ENCODE data around the gene ABCF2. TPM values are rescaled to one million over a fixed set of nuclear protein-coding genes. Genes with fewer than 3 reads are reported as not detected.

The ABCF2 gene
- total and polyA plus RNA-seq, 10 donors, result 9.2 to 30.0 (median 27.0) TPM

DNA sequence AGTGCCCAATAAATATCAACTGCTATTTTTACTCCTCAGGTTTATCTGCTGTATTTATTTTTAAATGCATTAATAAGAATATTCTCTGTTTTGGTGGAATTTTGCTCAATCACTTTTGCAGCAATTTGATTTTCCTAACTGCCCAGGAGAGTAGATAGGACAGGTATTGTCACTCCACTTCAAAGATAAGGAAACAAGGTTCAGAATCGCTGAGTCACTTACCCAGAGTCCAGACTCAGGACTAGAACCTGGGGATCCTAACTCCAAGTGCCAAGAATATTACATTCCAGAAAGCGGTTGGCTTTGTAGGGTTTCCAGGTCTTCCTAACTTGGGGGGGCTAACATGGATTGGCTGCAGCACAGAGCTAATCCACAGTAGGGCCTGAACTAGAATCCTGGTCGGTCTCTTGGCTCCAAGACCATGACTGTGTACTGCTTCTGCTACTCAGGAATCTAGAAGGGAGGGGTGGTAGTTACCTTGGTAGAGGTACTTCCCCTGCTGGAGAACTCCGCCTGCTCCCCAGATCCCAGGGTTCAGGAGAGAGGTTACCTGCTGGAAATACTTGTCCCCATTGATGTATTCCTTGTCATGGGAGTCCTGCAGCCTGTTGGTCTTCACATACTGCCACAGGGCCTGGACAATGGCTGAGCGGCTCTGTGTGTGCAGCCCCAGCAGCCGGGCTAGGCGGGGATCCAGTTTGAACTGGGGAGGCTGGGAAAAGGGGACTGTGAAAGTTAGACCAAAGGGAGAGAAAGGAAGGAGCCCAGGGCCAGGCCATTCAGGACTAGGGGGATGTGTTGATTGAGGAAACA is 14.1 kb upstream of the ABCF2 start:
- H3K27me3 ChIP-seq (replicated peaks in 1 of 7), result peaks cover 0 to 26% (median 10%) of the 10 kb centered on the region in 7 donors
- H3K4me3 ChIP-seq, result no peak overlapping the region
- peak; percentile 65 for DNase-seq
- peaks cover 0 to 62% (median 39%) of the 10 kb centered on the region in 6 donors for H3K36me3 ChIP-seq
- 95 to 98% (median 96%) methylated on average over 7 of the region's 7 CpGs for WGBS, 5 donors
- H3K9me3 ChIP-seq, result no peaks in the 10 kb centered on the region
- TF ChIP-seq, protein P1, sequence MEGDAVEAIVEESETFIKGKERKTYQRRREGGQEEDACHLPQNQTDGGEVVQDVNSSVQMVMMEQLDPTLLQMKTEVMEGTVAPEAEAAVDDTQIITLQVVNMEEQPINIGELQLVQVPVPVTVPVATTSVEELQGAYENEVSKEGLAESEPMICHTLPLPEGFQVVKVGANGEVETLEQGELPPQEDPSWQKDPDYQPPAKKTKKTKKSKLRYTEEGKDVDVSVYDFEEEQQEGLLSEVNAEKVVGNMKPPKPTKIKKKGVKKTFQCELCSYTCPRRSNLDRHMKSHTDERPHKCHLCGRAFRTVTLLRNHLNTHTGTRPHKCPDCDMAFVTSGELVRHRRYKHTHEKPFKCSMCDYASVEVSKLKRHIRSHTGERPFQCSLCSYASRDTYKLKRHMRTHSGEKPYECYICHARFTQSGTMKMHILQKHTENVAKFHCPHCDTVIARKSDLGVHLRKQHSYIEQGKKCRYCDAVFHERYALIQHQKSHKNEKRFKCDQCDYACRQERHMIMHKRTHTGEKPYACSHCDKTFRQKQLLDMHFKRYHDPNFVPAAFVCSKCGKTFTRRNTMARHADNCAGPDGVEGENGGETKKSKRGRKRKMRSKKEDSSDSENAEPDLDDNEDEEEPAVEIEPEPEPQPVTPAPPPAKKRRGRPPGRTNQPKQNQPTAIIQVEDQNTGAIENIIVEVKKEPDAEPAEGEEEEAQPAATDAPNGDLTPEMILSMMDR (IDR thresholded peaks at IDR 0.05 in 8 of 11, conservative IDR thresholded peaks at IDR 0.05 in 3 of 11), result no peak
- no peak for TF ChIP-seq POLR2A (IDR thresholded peaks at IDR 0.05)
- TF ChIP-seq POLR2AphosphoS5 (IDR thresholded peaks at IDR 0.05), result no peak
- H3K4me1 ChIP-seq, result peaks cover 27 to 47% (median 33%) of the 10 kb centered on the region in 6 donors
- no peak overlapping the region for H3K27ac ChIP-seq
- intact Hi-C loops (cut with DNase I; ENCODE audit: low total_unique reads), result loop anchor here (10.0 kb wide), 1 partner anchor 64 kb away; no protein-coding TSS in a partner anchor

DNA sequence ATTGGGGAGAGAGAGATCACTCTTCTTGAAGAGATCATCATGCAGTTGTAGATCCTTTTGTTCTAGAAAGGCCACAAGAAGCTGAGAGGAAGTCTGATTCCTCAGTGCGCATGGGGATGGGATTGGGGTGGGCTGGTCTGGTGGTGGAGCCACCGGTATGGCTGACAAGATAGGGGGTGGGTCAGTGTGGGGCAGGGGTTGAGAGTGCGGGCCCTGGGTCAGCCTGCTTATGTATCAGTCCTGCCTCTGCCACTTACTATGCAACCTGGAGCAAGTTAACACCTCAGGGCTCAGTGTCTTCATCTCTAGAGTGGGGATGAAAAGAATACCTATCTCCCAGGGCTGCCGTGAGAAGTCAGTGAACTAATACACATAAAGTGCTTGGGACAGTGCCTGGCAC is 13.5 kb upstream of the ABCF2 start:
- TF ChIP-seq POLR2A (IDR thresholded peaks at IDR 0.05) (no peak), POLR2AphosphoS5 (IDR thresholded peaks at IDR 0.05) (no peak)
- TF ChIP-seq, protein P1 (IDR thresholded peaks at IDR 0.05 in 8 of 11, conservative IDR thresholded peaks at IDR 0.05 in 3 of 11), result no peak
- no peak overlapping the region for H3K27ac ChIP-seq
- H3K27me3 ChIP-seq (replicated peaks in 1 of 7), result peaks cover 0 to 20% (median 10%) of the 10 kb centered on the region in 7 donors
- peak; percentile 60 for DNase-seq
- no peak overlapping the region for H3K4me3 ChIP-seq
- peaks cover 0 to 68% (median 45%) of the 10 kb centered on the region in 6 donors for H3K36me3 ChIP-seq
- H3K4me1 ChIP-seq, result peaks cover 21 to 42% (median 30%) of the 10 kb centered on the region in 6 donors
- intact Hi-C loops (cut with DNase I; ENCODE audit: low total_unique reads), result loop anchor here (10.0 kb wide), 1 partner anchor 64 kb away; no protein-coding TSS in a partner anchor
- H3K9me3 ChIP-seq, result no peaks in the 10 kb centered on the region
- WGBS, 5 donors, result 78 to 95% (median 90%) methylated on average over 4 of the region's 4 CpGs

DNA sequence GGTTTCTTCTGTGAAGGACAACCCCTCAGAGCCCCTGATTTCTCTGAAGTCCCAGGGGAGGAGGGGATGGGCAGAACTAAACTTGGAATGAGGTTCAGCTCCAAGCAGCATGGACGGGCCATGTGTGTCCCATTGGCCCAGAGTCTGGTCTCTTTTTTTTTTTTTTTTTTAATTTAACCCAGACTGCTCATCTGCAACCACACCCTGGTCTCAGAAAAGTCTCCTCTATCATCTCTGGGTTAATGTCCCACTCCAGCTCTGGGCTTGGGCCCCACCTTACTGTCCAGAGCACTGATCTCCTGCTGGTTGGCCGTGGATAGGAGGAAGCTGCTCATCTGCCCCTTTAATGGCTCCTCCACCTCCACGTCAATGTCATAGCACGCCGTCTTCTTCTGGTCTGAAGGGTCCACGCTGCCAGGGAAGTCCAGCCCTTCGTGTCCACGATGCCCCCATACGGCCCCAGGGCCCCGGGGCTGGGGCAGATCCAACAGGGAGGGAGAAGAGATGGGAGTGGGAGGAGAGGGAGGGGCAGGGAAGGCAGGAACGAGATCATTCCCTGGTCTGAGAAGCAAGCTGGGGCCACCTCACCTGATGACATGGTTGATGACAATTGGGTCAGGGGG is 12.9 kb upstream of the ABCF2 start:
- no peak for TF ChIP-seq POLR2A (IDR thresholded peaks at IDR 0.05)
- TF ChIP-seq POLR2AphosphoS5 (IDR thresholded peaks at IDR 0.05), result peak in 1 of 3 donors; percentile 55
- TF ChIP-seq, protein P1 (IDR thresholded peaks at IDR 0.05 in 8 of 11, conservative IDR thresholded peaks at IDR 0.05 in 3 of 11), result no peak
- intact Hi-C loops (cut with DNase I; ENCODE audit: low total_unique reads), result loop anchor here (10.0 kb wide), 1 partner anchor 65 kb away; no protein-coding TSS in a partner anchor
- Histone ChIP-seq H3K4me1 (peaks cover 15 to 42% (median 29%) of the 10 kb centered on the region in 6 donors), H3K27me3 (replicated peaks in 1 of 7) (peaks cover 0 to 14% (median 6%) of the 10 kb centered on the region in 7 donors), H3K9me3 (no peaks in the 10 kb centered on the region), H3K4me3 (no peak overlapping the region), H3K36me3 (peaks cover 0 to 74% (median 50%) of the 10 kb centered on the region in 6 donors), H3K27ac (no peak overlapping the region)
- WGBS, 5 donors, result 78 to 85% (median 82%) methylated on average over 11 of the region's 11 CpGs
- DNase-seq, result peak; percentile 49

Measured in spleen (tissue), 11 donors.